Thoracic aorta (tissue), 2 donors: ENCODE data around the gene FBLL1. TPM values are rescaled to one million over a fixed set of nuclear protein-coding genes. Genes with fewer than 3 reads are reported as not detected.

Source experiments
- ATAC-seq: fragments of 150-250 bp; one replicate; pipeline ENCODE4 v1.8.0; 2017; ENCODE audit warnings: low read depth; ENCODE audit not compliant: insufficient number of reproducible peaks, low FRiP score
- DNase-seq: peaks from one replicate; pipeline ENCODE4 v3.0.0-alpha.2; 2020; ENCODE audit warnings: low spot score
- H3K27ac ChIP-seq, 2 donors: fragments of 200-600 bp; sonication (generic); 1 replicate in 1 of 2; 2 replicates in 1 of 2; pipeline ENCODE4 v1.5.1; 2016; ENCODE audit warnings: mild to moderate bottlenecking in 2 of 2, moderate library complexity in 2 of 2
- H3K27me3 ChIP-seq: fragments of 200-600 bp; sonication (generic); replicated peaks from 2 replicates; pipeline ENCODE4 v1.6.0; 2016; ENCODE audit warnings: mild to moderate bottlenecking; ENCODE audit not compliant: insufficient read depth
- H3K36me3 ChIP-seq: fragments of 200-600 bp; sonication (generic); one replicate; pipeline ENCODE4 v1.5.1; 2016
- H3K4me1 ChIP-seq, 2 donors: fragments of 200-600 bp; sonication (generic); 1 replicate in 1 of 2; 2 replicates in 1 of 2; pipeline versions ENCODE4 v1.5.1 to v1.6.0; 2016; ENCODE audit warnings: low read depth in 2 of 2, mild to moderate bottlenecking in 1 of 2; ENCODE audit not compliant: control insufficient read depth in 1 of 2
- H3K4me3 ChIP-seq: fragments of 200-600 bp; sonication (generic); 2 replicates; pipeline ENCODE4 v1.5.1; 2016; ENCODE audit warnings: mild to moderate bottlenecking
- H3K9me3 ChIP-seq: fragments of 200-600 bp; sonication (generic); 2 replicates; pipeline ENCODE4 v1.5.1; 2016
- CTCF ChIP-seq: fragments of 200-600 bp; sonication (generic); IDR thresholded peaks from one replicate; pipeline ENCODE4 v1.5.1; 2019; ENCODE audit warnings: antibody characterized with exemption
- total RNA-seq, 2 donors: library from RNA; depleted of rRNA; stranded (reverse); fragments of >200 nt; gene quantifications; one replicate each; pipeline versions ENCODE4 v1.1.0 to v1.2.3, GENCODE V29; 2016

The FBLL1 gene
- total RNA-seq, result not detected

DNA sequence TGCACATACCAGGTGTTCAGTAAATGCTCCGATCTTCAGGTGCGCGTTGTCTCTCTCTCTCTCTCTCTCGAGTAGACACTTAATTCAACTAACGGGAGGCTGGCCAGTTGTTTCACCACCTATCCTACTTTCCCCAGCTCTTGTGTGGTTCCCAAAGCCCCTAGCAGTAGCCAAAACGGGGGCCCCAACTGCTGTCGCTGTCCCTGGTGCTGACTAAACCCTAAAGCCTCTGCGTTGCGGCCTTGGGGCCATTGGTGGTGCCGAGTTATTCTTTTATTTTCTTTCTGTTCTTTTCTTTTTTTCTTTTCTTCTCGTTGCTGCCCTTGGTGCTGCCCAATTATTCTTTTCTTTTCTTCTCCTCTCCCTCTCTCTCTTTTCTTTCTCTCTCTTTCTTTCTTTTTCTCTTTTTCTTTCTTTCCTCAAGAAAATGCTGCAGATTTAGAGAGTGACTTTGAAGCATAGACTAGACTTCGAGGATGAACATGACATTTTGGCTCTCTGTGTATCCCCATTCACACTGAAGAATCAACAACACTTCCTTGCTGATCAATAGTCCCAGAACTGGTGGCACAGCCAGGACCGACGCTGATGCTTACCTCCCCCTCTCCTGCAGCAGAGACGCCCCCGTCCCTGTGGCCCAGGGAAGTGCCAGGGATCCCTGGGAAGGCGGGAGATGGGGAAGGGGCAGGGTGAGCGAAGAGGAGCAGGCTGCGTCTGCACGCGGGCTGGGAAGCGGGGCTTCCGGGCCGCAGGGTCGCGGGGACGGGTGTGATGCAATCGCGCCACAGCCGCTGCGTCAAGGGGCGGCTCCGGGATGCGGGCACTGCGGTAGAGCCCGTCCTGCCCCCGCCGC lies at the start of gene FBLL1:
TSS of gene FBLL1 (plus strand) at position 785 of the 853 bp plus-strand sequence. CDS start 200 bp downstream, outside the sequence.
- Histone ChIP-seq H3K4me1 (peaks cover 0 to 3% of the 10 kb centered on the region in 2 donors), H3K36me3 (no peaks in the 10 kb centered on the region), H3K9me3 (no peaks in the 10 kb centered on the region), H3K27ac (no peak within 1 kb of the TSS), H3K4me3 (peak within 1 kb of the TSS; percentile 62), H3K27me3 (no peaks in the 10 kb centered on the region)
- DNase-seq (no peak), ATAC-seq (no peak)
- no peak for TF ChIP-seq CTCF

GRCh38 chr5:168480601-168481000 lies 48.5 kb upstream of the FBLL1 start:
- DNase-seq, result no peak
- Histone ChIP-seq H3K27me3 (no peaks in the 10 kb centered on the region), H3K36me3 (no peaks in the 10 kb centered on the region), H3K27ac (no peak overlapping the region), H3K4me1 (no peaks in the 10 kb centered on the region), H3K4me3 (no peak overlapping the region), H3K9me3 (no peaks in the 10 kb centered on the region)
- no peak for TF ChIP-seq CTCF
- no peak for ATAC-seq

DNA sequence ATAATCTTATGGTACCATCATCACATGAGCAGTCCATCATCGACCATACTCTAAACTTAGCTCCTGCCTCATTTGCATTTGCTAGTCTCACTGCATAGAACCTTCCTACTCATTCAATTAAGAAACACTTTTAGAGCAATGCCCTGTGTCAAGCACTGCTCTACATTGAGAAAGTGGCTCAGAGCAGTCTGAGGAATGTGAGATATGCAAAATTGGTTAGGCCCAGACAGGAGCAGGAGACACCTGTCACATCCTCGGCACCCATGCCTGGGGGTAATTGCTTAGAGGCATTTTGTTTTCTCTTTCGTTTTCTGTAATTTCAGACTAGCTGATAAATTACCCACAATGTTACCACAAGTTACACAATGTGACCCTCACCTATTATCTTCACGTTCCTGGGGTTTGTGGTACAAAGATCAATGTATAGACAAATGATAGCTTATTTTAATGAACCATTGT lies 47.7 kb upstream of the FBLL1 start:
- TF ChIP-seq CTCF, result no peak
- no peak for DNase-seq
- H3K27ac ChIP-seq, result no peak overlapping the region

DNA sequence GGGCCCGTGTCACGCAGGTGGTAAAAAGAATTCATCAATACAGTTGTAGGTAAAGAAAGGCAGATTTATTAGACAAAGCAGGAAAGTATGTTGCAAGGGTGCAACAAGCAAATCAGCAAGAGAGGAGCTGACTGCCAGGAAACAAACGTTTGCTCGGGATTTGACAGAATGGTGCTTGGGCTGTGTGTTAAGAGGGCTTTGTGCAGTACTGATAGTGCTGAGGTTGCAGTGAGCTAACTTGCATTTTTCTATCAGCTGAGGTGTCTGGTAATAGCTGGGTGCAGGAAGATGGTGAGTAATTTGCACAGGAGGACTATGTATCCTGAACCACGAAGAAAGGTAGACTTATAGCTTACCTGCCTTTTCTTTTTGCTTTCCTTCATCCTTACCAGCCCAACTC lies 46.7 kb upstream of the FBLL1 start:
- Histone ChIP-seq H3K27me3 (no peaks in the 10 kb centered on the region), H3K27ac (no peak overlapping the region), H3K4me3 (no peak overlapping the region), H3K36me3 (no peaks in the 10 kb centered on the region), H3K9me3 (no peaks in the 10 kb centered on the region), H3K4me1 (peaks cover 3 to 5% of the 10 kb centered on the region in 2 donors)
- TF ChIP-seq CTCF, result no peak
- DNase-seq (no peak), ATAC-seq (no peak)

More for the DNA sequence above, 47.7 kb upstream of the FBLL1 start:
- Histone ChIP-seq H3K4me1 (no peaks in the 10 kb centered on the region), H3K9me3 (no peaks in the 10 kb centered on the region), H3K27me3 (no peaks in the 10 kb centered on the region), H3K36me3 (no peaks in the 10 kb centered on the region), H3K4me3 (no peak overlapping the region)
- no peak for ATAC-seq

- Histone ChIP-seq H3K4me1 (peaks cover 6 to 9% of the 10 kb centered on the region in 2 donors), H3K9me3 (no peaks in the 10 kb centered on the region), H3K27me3 (no peaks in the 10 kb centered on the region), H3K36me3 (peaks cover 25% of the 10 kb centered on the region), H3K27ac (peak within 1 kb of the TSS; percentile 61 to 66), H3K4me3 (peak within 1 kb of the TSS; percentile 85)
- TF ChIP-seq CTCF, result peak; percentile 91
- peak; percentile 50 for DNase-seq
- peak; percentile 84 for ATAC-seq
Measured at GRCh38 chr5:168486136-168486879, 42.8 kb upstream of the FBLL1 start, which contains the start of gene RARS1. TSS of gene RARS1 (plus strand) at chr5:168486471. CDS start at chr5:168486499, 28 bp downstream.
